ENCODE data around the gene SV2B. TPM values are rescaled to one million over a fixed set of nuclear protein-coding genes. Genes with fewer than 3 reads are reported as not detected.

The SV2B gene
- polyA plus RNA-seq, 2 of the 4 experiments (the other 2 are of a cell fraction) = 0.05 TPM; not detected in 1

GRCh38 chr15:91284758-91285466, 184.9 kb downstream of the SV2B start:
- TF ChIP-seq, protein P1, sequence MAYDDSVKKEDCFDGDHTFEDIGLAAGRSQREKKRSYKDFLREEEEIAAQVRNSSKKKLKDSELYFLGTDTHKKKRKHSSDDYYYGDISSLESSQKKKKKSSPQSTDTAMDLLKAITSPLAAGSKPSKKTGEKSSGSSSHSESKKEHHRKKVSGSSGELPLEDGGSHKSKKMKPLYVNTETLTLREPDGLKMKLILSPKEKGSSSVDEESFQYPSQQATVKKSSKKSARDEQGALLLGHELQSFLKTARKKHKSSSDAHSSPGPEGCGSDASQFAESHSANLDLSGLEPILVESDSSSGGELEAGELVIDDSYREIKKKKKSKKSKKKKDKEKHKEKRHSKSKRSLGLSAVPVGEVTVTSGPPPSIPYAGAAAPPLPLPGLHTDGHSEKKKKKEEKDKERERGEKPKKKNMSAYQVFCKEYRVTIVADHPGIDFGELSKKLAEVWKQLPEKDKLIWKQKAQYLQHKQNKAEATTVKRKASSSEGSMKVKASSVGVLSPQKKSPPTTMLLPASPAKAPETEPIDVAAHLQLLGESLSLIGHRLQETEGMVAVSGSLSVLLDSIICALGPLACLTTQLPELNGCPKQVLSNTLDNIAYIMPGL (CRISPR knock-in tag; IDR thresholded peaks at IDR 0.05; ENCODE audit: borderline replicate concordance) = no peak
- TF ChIP-seq ELK1 (IDR thresholded peaks at IDR 0.05; ENCODE audit: low read depth, low read length) = no peak
- TF ChIP-seq RAD21 (conservative IDR thresholded peaks at IDR 0.05 in 1 of 2, IDR thresholded peaks at IDR 0.05 in 1 of 2) = no peak
- no peak for TF ChIP-seq MAFK (IDR thresholded peaks at IDR 0.05; ENCODE audit: partially characterized antibody)
- no peak for TF ChIP-seq SMC3 (IDR thresholded peaks at IDR 0.05)
- TF ChIP-seq JUNB (IDR thresholded peaks at IDR 0.05) = no peak
- no peak for TF ChIP-seq ZNF302 (CRISPR knock-in tag; IDR thresholded peaks at IDR 0.05)
- no peak for TF ChIP-seq CBX2 (IDR thresholded peaks at IDR 0.05; ENCODE audit: borderline replicate concordance, low read depth)
- no peak for TF ChIP-seq HEYL (CRISPR knock-in tag; IDR thresholded peaks at IDR 0.05)
- no peak overlapping the region for H3K4me3 ChIP-seq
- no peak overlapping the region for H3K4me2 ChIP-seq
- no peak for DNase-seq (ENCODE audit: low read depth in 1 of 2, low spot score in 1 of 2)
- POLR2A ChIA-PET = no interaction called here
- CTCF ChIA-PET = interaction anchor here (0.8 to 5.4 kb wide), 7 partner anchors 12 to 793 kb away, joined by 3 to 23 read pairs (median 8); partner anchors contain the start of gene HDDC3
- no peak overlapping the region for H3K27ac ChIP-seq
- peak; percentile 32 for FAIRE-seq
- no peaks in the 10 kb centered on the region for H3K4me1 ChIP-seq
- 46% methylated on average over 13 of the region's 13 CpGs for WGBS (ENCODE audit: missing lambda C conversion rate)
- ATAC-seq = no peak
- no peaks in the 10 kb centered on the region for H3K9me3 ChIP-seq

DNA sequence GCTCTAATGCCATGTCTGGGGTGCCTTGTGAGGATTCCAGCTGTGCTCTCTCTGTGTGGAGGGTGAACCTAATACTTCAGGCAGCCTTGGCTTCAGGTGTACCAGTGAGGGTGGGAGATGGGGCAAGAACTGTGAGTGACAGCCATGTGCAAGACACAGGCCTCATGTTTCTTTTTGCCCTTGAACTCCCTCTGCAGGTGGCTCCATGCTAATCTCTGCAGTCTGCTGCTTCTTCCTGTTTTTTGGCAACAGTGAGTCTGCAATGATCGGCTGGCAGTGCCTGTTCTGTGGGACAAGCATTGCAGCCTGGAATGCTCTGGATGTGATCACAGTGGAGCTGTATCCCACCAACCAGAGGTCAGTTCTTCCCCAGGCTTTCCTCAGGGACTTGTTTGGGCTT, 189.3 kb downstream of the SV2B start:
- 25% methylated on average over 1 of the region's 1 CpG for WGBS (ENCODE audit: missing lambda C conversion rate)
- CTCF ChIA-PET = interaction anchor here (0.9 to 5.4 kb wide), 5 partner anchors 11 to 793 kb away, joined by 3 to 23 read pairs (median 4); no protein-coding TSS in a partner anchor

More for the DNA sequence above, 189.3 kb downstream of the SV2B start:
- DNase-seq (ENCODE audit: low read depth in 1 of 2, low spot score in 1 of 2) = peak in 1 of 2 experiments; percentile 7
- peak in 1 of 2 experiments; percentile 48; a peak in 3 of 6 replicates for ATAC-seq
- Histone ChIP-seq H3K9me3 (no peaks in the 10 kb centered on the region), H3K4me3 (no peak overlapping the region), H3K4me1 (no peaks in the 10 kb centered on the region), H3K27ac (no peak overlapping the region), H3K4me2 (no peak overlapping the region)
- TF ChIP-seq REST (IDR thresholded peaks at IDR 0.05) (no peak), FOXS1 (CRISPR knock-in tag; IDR thresholded peaks at IDR 0.05) (no peak), GATA3 (IDR thresholded peaks at IDR 0.05; ENCODE audit: borderline replicate concordance) (no peak), CBX8 (IDR thresholded peaks at IDR 0.05) (no peak), CTCF (IDR thresholded peaks at IDR 0.05) (no peak), PBX3 (IDR thresholded peaks at IDR 0.05) (no peak), EHF (CRISPR knock-in tag; IDR thresholded peaks at IDR 0.05) (no peak)
- FAIRE-seq = no peak
- POLR2A ChIA-PET = no interaction called here
